COLO829 (cell line): Measurements from ENCODE around the gene CD200.
"Not testable (repeated sequence)": the region's sequence is repeated elsewhere in the genome, so short reads cannot be mapped to it uniquely, and the experiment has no call there.

Experiments
- DNase-seq: peaks from one replicate; pipeline ENCODE4 v3.0.0; 2012; ENCODE audit warnings: low spot score

The CD200 gene

DNA sequence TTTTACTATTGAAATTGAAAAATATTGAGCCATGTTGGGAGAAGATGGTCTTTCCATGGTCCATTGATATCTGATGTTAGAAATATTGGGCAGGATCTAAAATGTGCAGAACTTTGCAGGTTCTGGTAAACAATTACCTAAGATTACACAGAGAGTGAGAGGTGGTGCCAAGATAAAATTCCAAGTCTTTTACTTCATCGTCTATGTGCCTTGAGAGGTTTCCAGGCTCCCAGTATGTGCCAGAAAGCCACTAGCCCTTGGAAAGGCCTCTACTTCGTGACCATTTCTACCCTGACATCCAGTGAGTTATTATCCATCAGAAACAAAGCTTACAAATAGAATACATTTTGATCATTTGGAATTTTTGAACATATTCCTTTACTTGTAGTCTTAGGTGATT lies 27.6 kb downstream of the CD200 start:
- DNase-seq, result no peak

GRCh38 chr3:112362221-112362620 lies 29.3 kb downstream of the CD200 start:
- DNase-seq, result no peak

- DNase-seq, result no peak
Measured at GRCh38 chr3:112364291-112364690, 31.3 kb downstream of the CD200 start.

DNA sequence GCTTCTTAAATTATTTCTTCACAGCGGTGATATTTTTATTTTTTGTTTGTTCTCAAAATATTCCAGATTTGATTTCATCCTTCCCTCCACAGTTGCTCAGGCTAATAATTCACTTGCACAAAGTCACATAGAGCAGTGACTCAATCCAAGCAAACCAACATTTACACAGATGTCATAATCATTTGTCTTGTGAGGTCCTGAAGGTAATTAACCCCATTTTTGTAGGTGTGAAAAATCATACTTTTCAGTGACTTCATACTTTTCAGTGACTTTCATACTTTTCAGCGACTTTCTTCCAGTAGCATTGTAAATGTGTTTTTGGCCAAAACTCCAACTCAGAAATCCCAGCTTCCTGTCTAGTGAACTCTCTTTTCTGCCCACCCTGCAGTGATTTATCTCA lies 32.1 kb downstream of the CD200 start:
- DNase-seq, result no peak

DNA sequence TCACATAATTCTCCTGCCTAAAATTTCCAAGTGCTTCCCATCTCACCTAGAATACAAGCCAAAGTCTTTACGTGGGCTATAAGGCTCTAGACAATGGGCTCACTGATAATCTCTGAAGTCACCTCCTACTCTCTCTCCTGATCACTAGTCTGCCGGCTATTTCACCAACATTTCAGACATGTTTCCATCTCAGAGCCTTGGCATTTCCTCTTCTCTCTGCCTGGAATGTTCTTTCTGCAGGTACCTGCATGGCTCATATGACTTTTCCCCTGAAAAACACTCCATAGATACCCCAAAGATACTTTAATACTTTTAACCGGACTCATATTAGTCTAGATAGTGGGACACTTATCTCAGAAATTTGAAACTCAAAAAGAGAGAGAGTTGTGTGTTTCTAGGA lies 32.7 kb downstream of the CD200 start:
- DNase-seq, result peak; percentile 49

DNA sequence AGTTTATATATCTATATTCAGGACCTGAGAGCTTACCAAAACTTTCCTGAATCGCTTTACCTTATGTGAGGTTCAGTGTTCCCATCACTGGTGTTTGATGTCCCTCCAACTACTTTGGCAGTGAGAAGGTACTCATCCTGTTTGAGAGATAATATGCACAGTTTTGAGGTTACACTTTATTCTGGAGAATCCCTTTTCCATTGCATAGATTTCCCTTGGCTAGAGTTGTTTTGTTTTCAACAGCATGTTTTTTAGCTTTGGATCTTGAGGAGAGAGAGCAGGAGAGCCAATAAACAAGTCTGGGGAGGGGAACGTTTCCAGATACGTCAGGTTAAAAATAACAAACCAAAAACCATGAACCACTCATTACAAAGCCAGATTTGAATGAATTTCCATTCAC lies 33.6 kb downstream of the CD200 start:
- DNase-seq, result no peak

DNA sequence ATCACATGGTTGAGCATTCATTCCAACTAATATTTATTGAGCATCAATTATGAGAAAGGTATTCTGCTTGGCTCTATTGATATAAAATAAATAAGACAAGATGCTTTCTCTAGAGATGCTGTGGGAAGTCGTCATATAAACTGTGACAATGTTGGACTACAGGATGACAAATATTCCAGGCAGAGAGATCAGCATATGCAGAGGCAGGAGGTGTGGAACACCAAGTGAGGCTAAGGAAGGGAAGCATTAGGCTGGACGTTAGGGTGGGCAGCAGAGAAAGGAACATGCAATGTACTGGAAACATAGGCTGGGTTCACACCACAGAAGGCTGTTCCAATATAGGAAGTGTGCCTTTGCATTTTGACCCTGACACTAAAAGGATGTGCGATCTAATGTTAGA lies 38.6 kb downstream of the CD200 start:
- DNase-seq, result no peak

- DNase-seq, result no peak
Measured at GRCh38 chr3:112372396-112372795, 39.4 kb downstream of the CD200 start.

DNA sequence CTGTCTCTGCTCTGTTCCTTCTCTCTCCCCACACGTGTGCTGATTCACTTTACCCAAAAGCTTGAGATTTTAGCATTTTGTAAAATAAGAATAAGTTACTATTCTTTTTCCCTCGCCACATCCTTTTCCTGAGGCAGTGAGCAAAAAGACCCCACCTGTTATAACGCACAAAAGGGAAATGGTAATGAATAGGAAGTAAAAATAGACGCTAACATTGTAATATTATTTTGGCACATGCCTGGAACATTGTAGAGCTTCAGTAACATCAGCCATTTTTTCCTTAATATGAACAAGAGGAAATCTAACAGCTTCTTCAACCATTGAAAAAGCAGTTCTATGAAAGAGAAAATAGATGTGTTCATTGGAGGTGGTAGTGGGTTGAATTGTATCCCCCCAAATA lies 40.5 kb downstream of the CD200 start:
- no peak for DNase-seq

DNA sequence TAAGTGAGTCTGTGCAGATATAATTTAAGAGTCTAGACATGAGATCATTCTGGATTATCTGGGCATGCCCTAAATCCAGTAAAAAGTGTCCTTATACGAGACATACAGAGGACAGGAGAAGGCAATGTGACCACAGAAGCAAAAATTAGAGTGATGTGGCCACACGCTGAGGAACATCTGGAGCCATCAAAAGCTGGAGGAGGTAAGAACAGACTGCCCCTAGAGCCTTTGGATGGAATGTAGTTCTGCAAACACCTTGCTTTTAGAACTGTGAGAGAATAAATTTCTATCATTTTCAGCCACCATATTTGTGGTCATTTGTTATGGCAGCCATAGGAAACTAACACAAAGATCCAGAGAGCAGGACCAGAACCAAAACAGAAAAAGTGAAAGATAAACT lies 41.0 kb downstream of the CD200 start:
- no peak for DNase-seq

- no peak for DNase-seq
Measured at GRCh38 chr3:112374333-112374734, 41.4 kb downstream of the CD200 start.

DNA sequence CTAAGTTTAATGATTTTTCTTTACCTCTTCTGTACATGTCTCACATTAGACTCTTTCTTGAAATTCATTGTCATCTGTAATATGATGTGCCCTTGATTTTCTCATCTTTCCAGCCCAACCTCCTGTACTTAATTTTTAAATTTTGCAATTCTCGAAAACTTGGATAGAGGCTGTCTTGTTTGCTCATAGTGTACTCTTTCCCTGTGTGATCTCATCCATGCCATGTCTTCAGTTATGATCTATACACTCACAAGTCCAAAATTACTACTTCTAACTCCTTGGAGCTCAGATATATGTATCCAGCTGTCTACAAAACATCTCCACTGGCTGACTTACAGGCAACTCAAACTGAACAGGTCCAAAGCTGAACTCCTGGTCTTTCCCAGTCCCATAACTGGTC lies 42.2 kb downstream of the CD200 start:
- DNase-seq, result no peak

DNA sequence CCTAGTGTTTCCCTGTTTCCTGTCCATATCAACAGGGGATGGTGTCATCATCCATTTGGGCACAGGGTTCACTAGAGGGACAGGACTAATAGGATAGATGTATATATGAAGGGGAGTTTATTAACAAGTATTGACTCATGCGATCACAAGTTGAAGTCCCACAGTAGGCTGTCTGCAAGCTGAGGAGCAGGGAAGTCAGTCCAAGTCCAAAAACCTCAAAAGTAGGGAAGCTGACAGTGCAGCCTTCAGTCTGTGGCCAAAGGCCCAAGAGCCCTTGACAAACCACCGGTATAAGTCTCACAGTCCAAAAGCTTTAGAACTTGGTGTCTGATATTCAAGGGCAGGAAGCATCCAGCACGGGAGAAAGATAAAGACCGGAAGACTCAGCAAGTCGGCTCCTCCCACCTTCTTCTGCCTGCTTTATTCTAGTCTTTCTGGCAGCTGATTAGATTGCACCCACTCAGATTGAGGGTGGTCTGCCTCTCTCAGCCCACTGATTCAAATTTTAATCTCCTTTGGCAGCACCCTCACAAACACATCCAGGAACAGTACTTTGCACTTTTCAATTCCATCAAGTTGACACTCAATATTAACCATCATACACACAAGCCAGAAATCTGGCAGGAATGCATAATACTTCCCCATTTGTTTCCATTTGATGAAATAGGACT lies 43.4 kb downstream of the CD200 start:
- DNase-seq, result no peak

- peak; percentile 85 for DNase-seq
Measured at GRCh38 chr3:112376992-112377391, 44.0 kb downstream of the CD200 start.

DNA sequence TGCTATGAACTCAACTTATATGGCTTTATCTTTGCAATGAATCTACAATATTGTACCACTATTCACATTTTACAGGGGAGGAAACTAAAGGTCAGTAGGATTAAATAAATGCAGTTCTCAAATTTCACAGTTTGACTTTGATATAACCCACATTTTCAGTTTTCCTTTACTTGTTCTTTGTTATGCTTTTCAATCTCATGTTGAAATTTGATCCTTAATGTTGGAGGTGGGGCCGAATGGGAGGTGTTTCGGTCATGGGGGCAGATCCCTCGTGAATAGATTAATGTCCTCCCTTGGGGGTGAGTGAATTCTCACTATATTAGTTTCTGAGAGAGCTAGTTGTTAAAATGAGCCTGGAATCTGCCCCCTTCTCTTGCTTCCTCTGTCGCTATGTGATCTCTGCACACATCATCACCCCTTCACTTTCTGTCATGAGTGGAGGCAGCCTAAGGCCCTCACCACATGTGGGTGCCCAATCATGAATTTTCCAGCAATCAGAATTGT lies 44.7 kb downstream of the CD200 start:
- DNase-seq, result peak; percentile 77

- not testable (repeated sequence) for DNase-seq
Measured at GRCh38 chr3:112378347-112378746, 45.4 kb downstream of the CD200 start.

DNA sequence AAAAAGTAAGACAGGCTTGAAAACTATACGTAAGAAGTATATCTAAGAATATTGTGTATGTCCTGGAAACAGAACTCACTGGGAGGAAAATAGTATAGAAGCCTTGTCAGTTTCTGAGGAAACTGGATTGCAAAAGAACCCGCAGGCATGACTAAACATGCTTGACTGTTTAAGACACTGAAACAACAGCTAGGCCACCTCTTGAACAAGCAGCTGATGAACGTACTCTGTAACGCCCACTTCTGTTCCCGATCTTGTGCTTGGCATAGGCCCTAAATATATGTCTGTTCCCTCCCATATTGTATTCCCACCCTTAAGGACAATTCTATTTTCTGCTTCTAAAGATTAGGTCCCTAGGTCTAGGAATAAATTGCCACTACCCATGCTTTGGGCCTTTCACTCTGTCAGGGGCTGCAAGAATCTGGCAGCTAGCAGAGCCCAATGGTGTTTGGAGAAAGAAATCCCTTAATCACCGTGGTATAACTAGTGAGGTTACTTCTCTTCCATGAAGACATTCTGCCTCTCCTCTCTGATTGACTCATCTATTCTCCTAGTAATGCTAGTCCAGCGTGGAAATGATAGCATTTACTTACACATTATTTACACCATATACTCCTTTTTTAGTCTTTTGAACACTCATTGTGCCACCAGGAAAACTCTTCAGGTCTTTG lies 46.2 kb downstream of the CD200 start:
- no peak for DNase-seq

DNA sequence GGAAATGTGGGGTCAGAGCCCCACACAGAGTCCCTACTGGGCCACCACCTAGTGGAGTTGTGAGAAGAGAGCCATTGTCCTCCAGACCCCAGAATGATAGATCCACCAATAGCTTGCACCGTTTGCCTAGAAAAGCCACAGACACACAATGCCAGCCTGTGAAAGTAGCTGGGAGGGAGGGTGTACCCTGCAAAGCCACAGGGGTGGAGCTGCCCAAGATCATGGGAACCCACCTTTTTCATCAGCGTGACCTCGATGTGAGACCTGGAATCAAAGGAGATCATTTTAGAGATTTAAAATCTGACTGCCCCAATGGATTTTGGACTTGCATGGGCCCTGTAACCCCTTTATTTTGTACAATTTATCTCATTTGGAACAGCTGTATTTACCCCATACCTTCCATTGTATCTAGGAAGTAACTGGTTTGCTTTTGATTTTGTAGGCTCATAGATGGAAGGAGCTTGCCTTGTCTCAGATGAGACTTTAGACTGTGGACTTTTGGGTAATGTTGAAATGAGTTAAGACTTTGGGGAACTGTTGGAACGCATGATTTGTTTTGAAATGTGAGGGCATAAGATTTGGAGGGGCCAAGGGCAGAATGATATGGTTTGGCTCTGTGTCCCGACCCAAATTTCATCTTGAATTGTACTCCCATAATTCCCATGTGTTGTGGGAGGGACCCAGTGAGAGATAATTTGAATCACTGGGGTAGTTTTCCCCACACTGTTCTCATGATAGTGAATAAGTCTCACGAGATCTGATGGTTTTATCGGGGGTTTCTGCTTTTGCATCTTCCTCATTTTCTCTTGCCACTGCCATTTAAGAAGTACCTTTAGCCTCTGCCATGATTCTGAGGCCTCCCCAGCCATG lies 49.0 kb downstream of the CD200 start:
- no peak for DNase-seq

- no peak for DNase-seq
Measured at GRCh38 chr3:112382543-112383160, 49.7 kb downstream of the CD200 start.

- DNase-seq, result no peak
Measured at GRCh38 chr3:112384769-112385168, 51.8 kb downstream of the CD200 start.

- DNase-seq, result no peak
Measured at GRCh38 chr3:112388972-112389371, 56.0 kb downstream of the CD200 start.

DNA sequence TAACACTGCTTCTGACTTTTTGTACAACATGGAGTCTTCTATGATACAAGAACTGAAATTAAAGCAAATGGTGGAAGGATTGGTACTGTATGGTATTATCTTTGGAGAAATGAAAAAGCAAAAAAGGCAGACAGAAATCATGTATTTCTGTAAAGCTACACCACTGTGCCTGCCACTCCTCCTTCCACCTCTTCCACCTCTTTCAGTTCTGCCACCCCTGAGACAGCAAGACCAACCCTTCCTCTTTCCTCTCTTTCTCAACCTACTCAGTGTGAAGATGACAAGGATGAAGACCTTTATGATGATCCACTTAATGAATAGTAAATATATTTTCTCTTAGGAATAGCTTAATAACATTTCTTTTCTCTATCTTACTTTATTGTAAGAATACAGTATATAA lies 57.0 kb downstream of the CD200 start:
- no peak for DNase-seq
